GM10266 (cell line): ENCODE results near the gene NCOA3.
A peak's percentile ranks its signal among the peaks of the same experiment; 100 is the strongest.

Experiments used
- DNase-seq: peaks from one replicate; pipeline ENCODE4 v3.0.0; 2012; ENCODE audit errors: extremely low spot score
- CTCF ChIP-seq: IDR thresholded peaks from 2 replicates; pipeline ENCODE4 v1.5.1; 2012; ENCODE audit warnings: mild to moderate bottlenecking, low read depth; ENCODE audit not compliant: control insufficient read depth, insufficient read depth; ENCODE audit errors: missing control alignments

The NCOA3 gene

GRCh38 chr20:47614703-47615309 is 113.1 kb downstream of the NCOA3 start:
- DNase-seq: no peak

DNA sequence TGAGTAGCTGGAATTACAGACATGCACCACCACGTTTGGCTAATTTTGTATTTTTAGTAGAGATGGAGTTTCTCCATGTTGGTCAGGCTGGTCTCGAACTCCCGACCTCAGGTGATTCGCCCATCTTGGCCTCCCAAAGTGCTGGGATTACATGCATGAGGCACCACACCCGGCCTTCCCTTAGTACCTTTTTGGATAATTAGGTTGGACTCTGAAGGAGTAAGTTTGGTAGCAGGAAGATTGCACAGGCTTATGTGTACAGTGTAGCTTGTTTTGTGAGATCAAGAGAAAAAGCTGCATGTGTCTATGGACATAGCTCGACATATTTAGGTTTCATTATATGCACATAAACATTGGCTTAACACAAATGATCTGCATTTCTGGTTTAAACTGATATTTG is 116.8 kb downstream of the NCOA3 start:
- DNase-seq: no peak

More at GRCh38 chr20:47614703-47615309, 113.1 kb downstream of the NCOA3 start:
- no peak for TF ChIP-seq CTCF

GRCh38 chr20:47620808-47621805 is 119.4 kb downstream of the NCOA3 start:
- peak; percentile 60 for TF ChIP-seq CTCF
- DNase-seq: peak; percentile 31

More for the DNA sequence above, 116.8 kb downstream of the NCOA3 start:
- no peak for TF ChIP-seq CTCF

GRCh38 chr20:47622118-47622665 is 120.5 kb downstream of the NCOA3 start:
- no peak for TF ChIP-seq CTCF
- no peak for DNase-seq

- no peak for TF ChIP-seq CTCF
- DNase-seq: no peak
Observed at GRCh38 chr20:47623206-47623605, 121.5 kb downstream of the NCOA3 start.

DNA sequence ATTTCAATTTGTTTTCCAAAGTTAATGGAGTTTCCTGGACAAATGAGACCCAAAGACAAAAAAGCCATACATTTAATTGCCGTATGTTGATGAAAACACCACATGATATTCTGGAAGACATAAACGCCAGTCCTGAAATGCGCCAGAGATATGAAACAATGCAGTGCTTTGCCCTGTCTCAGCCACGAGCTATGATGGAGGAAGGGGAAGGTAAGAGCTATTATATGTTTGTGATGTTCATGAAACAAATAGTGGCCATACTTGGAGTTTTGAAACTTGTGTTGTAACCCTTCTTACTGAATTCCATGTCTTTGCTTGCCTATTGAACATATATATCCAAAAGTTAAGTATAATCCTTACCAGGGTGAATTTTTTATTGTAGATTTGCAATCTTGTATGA is 125.9 kb downstream of the NCOA3 start:
- DNase-seq: no peak
- no peak for TF ChIP-seq CTCF

GRCh38 chr20:47629907-47630306 is 128.2 kb downstream of the NCOA3 start:
- no peak for TF ChIP-seq CTCF
- DNase-seq: no peak
